ENCODE results near the gene DCDC2B.
"Not testable (repeated sequence)": the region's sequence is repeated elsewhere in the genome, so short reads cannot be mapped to it uniquely, and the experiment has no call there.

Gene DCDC2B

GRCh38 chr1:32208891-32209328 is at the start of gene DCDC2B:
Gene DCDC2B (plus strand): TSS chr1:32209089. CDS start chr1:32209094, 5 bp downstream.
- no peak for DNase-seq

- DNase-seq: no peak
These were observed 49.7 kb upstream of the DCDC2B start for GRCh38 chr1:32159189-32159588.

GRCh38 chr1:32163405-32163804 is 45.5 kb upstream of the DCDC2B start:
- no peak for DNase-seq

GRCh38 chr1:32165633-32166032 is 43.3 kb upstream of the DCDC2B start:
- DNase-seq: not testable (repeated sequence)

- no peak for DNase-seq
These were observed 37.9 kb upstream of the DCDC2B start for GRCh38 chr1:32170991-32171390.

GRCh38 chr1:32172621-32173245 is 36.2 kb upstream of the DCDC2B start:
- no peak for DNase-seq

GRCh38 chr1:32178380-32179192 is 30.3 kb upstream of the DCDC2B start:
- no peak for DNase-seq

- no peak for DNase-seq
These were observed 29.8 kb upstream of the DCDC2B start for GRCh38 chr1:32179193-32179442.

- peak; percentile 81 for DNase-seq
These were observed 29.3 kb upstream of the DCDC2B start, which contains the start of gene TXLNA for GRCh38 chr1:32179443-32180185. Gene TXLNA (plus strand): TSS chr1:32179675. CDS start chr1:32180346, 671 bp downstream.

- DNase-seq: no peak
These were observed 28.5 kb upstream of the DCDC2B start for GRCh38 chr1:32180186-32181060.

- DNase-seq: no peak
These were observed 27.8 kb upstream of the DCDC2B start for GRCh38 chr1:32181065-32181464.

GRCh38 chr1:32181563-32181962 is 27.3 kb upstream of the DCDC2B start:
- no peak for DNase-seq

- no peak for DNase-seq
These were observed 26.8 kb upstream of the DCDC2B start for GRCh38 chr1:32182060-32182459.

GRCh38 chr1:32184650-32185049 is 24.2 kb upstream of the DCDC2B start:
- DNase-seq: no peak

GRCh38 chr1:32186077-32186476 is 22.8 kb upstream of the DCDC2B start:
- DNase-seq: no peak

GRCh38 chr1:32186491-32186890 is 22.4 kb upstream of the DCDC2B start:
- DNase-seq: no peak

- DNase-seq: no peak
These were observed 21.0 kb upstream of the DCDC2B start for GRCh38 chr1:32187850-32188249.

GRCh38 chr1:32192220-32192948 is 16.5 kb upstream of the DCDC2B start:
- DNase-seq: no peak

GRCh38 chr1:32194984-32195383 is 13.9 kb upstream of the DCDC2B start:
- DNase-seq: no peak

- no peak for DNase-seq
These were observed 13.4 kb upstream of the DCDC2B start for GRCh38 chr1:32195531-32195930.

- no peak for DNase-seq
These were observed 12.7 kb upstream of the DCDC2B start for GRCh38 chr1:32195972-32196823.

All from activated CD4-positive, alpha-beta T cell treated with anti-CD3 and anti-CD28 coated beads for 1 hour (primary cell).